ENCODE measurements around the gene PTPRD.

Gene PTPRD

GRCh38 chr9:8549214-8549613 lies 2063.6 kb downstream of the PTPRD start:
- no peaks in the 10 kb centered on the region for H3K36me3 ChIP-seq (ENCODE audit: insufficient read depth)
- no peaks in the 10 kb centered on the region for H3K79me2 ChIP-seq (ENCODE audit: insufficient read depth, low read depth)
- no peaks in the 10 kb centered on the region for H3K27me3 ChIP-seq (ENCODE audit: insufficient read depth, low read depth)
- no peaks in the 10 kb centered on the region for H3K4me1 ChIP-seq (ENCODE audit: low read depth, poor library complexity, severe bottlenecking)
- no peak overlapping the region for H3K27ac ChIP-seq
- H3K4me2 ChIP-seq = no peak overlapping the region
- H2AFZ ChIP-seq (ENCODE audit: low read depth) = no peak overlapping the region
- H3K9ac ChIP-seq = no peak overlapping the region
- H3K4me3 ChIP-seq (IDR thresholded peaks at IDR 0.05; ENCODE audit: insufficient read depth, low read depth, low read length) = no peak overlapping the region
- no peaks in the 10 kb centered on the region for H4K20me1 ChIP-seq (ENCODE audit: insufficient read depth)
- no peak for TF ChIP-seq CTCF (conservative IDR thresholded peaks at IDR 0.05; ENCODE audit: low read depth, low read length)

- Histone ChIP-seq H3K4me3 (IDR thresholded peaks at IDR 0.05; ENCODE audit: insufficient read depth, low read depth, low read length) (no peak overlapping the region), H3K4me2 (no peak overlapping the region), H3K27me3 (ENCODE audit: insufficient read depth, low read depth) (no peaks in the 10 kb centered on the region), H3K79me2 (ENCODE audit: insufficient read depth, low read depth) (no peaks in the 10 kb centered on the region), H2AFZ (ENCODE audit: low read depth) (no peak overlapping the region), H3K27ac (no peak overlapping the region), H3K4me1 (ENCODE audit: low read depth, poor library complexity, severe bottlenecking) (no peaks in the 10 kb centered on the region), H3K9ac (no peak overlapping the region), H3K36me3 (ENCODE audit: insufficient read depth) (no peaks in the 10 kb centered on the region), H4K20me1 (ENCODE audit: insufficient read depth) (no peaks in the 10 kb centered on the region)
- TF ChIP-seq CTCF (conservative IDR thresholded peaks at IDR 0.05; ENCODE audit: low read depth, low read length) = no peak
These were observed 2069.6 kb downstream of the PTPRD start for GRCh38 chr9:8543219-8543618.

- Histone ChIP-seq H3K79me2 (ENCODE audit: insufficient read depth, low read depth) (no peaks in the 10 kb centered on the region), H3K27me3 (ENCODE audit: insufficient read depth, low read depth) (no peaks in the 10 kb centered on the region), H3K4me1 (ENCODE audit: low read depth, poor library complexity, severe bottlenecking) (no peaks in the 10 kb centered on the region), H3K27ac (no peak overlapping the region), H2AFZ (ENCODE audit: low read depth) (no peak overlapping the region), H3K4me3 (IDR thresholded peaks at IDR 0.05; ENCODE audit: insufficient read depth, low read depth, low read length) (no peak overlapping the region), H3K4me2 (no peak overlapping the region), H3K36me3 (ENCODE audit: insufficient read depth) (no peaks in the 10 kb centered on the region), H3K9ac (no peak overlapping the region), H4K20me1 (ENCODE audit: insufficient read depth) (no peaks in the 10 kb centered on the region)
- TF ChIP-seq CTCF (conservative IDR thresholded peaks at IDR 0.05; ENCODE audit: low read depth, low read length) = no peak
These were observed 2070.3 kb downstream of the PTPRD start for GRCh38 chr9:8542537-8542936.

GRCh38 chr9:8539681-8540197 lies 2073.1 kb downstream of the PTPRD start:
- H4K20me1 ChIP-seq (ENCODE audit: insufficient read depth) = no peaks in the 10 kb centered on the region
- no peak overlapping the region for H3K4me3 ChIP-seq (IDR thresholded peaks at IDR 0.05; ENCODE audit: insufficient read depth, low read depth, low read length)
- H2AFZ ChIP-seq (ENCODE audit: low read depth) = no peak overlapping the region
- no peak overlapping the region for H3K4me2 ChIP-seq
- no peak overlapping the region for H3K27ac ChIP-seq
- H3K36me3 ChIP-seq (ENCODE audit: insufficient read depth) = no peaks in the 10 kb centered on the region
- no peaks in the 10 kb centered on the region for H3K79me2 ChIP-seq (ENCODE audit: insufficient read depth, low read depth)
- no peaks in the 10 kb centered on the region for H3K27me3 ChIP-seq (ENCODE audit: insufficient read depth, low read depth)
- no peaks in the 10 kb centered on the region for H3K4me1 ChIP-seq (ENCODE audit: low read depth, poor library complexity, severe bottlenecking)
- TF ChIP-seq CTCF (conservative IDR thresholded peaks at IDR 0.05; ENCODE audit: low read depth, low read length) = no peak
- no peak overlapping the region for H3K9ac ChIP-seq

Data from KMS-11 (cell line).